GM12874 (cell line): ENCODE measurements around the gene KAT6B.

Experiments
- CTCF ChIP-seq: IDR thresholded peaks from 2 replicates; pipeline ENCODE4 v1.5.1; 2011; ENCODE audit warnings: low read depth, mild to moderate bottlenecking, control low read depth, low read length, moderate library complexity; ENCODE audit not compliant: insufficient read depth

Gene KAT6B

GRCh38 chr10:74825371-74826141, 844 bp upstream of the KAT6B start:
- TF ChIP-seq CTCF: no peak

- TF ChIP-seq CTCF: no peak
Measured at GRCh38 chr10:74827045-74827441, 643 bp downstream of the KAT6B start.

GRCh38 chr10:74827694-74828093, 1.3 kb downstream of the KAT6B start:
- no peak for TF ChIP-seq CTCF

- no peak for TF ChIP-seq CTCF
Measured at GRCh38 chr10:74828946-74829345, 2.5 kb downstream of the KAT6B start.

GRCh38 chr10:74831518-74832120, 5.2 kb downstream of the KAT6B start:
- no peak for TF ChIP-seq CTCF

GRCh38 chr10:74835963-74836362, 9.6 kb downstream of the KAT6B start:
- TF ChIP-seq CTCF: no peak

- no peak for TF ChIP-seq CTCF
Measured at GRCh38 chr10:74836877-74837276, 10.5 kb downstream of the KAT6B start.
